Activated CD4-positive, alpha-beta T cell treated with anti-CD3 and anti-CD28 coated beads, Interleukin-10, Interleukin-2, amounts not matched to agents 100 ng/mL and 50 ng/mL, durations not matched to agents 16 hours and 8 hours (primary cell): ENCODE data around the gene UBE2Z.

Experiments
- DNase-seq: peaks from one replicate; pipeline ENCODE4 v3.0.0-alpha.2; 2020

The UBE2Z gene

GRCh38 chr17:48961516-48962233 is 53.5 kb downstream of the UBE2Z start:
- no peak for DNase-seq

GRCh38 chr17:48970224-48970623 is 62.0 kb downstream of the UBE2Z start:
- no peak for DNase-seq

GRCh38 chr17:48970865-48971687 is 62.9 kb downstream of the UBE2Z start:
- no peak for DNase-seq

GRCh38 chr17:48972749-48973097 is 64.5 kb downstream of the UBE2Z start:
- no peak for DNase-seq

GRCh38 chr17:48973806-48974205 is 65.6 kb downstream of the UBE2Z start:
- DNase-seq, result no peak
